ENCODE data around the gene IL36G.

The IL36G gene

GRCh38 chr2:112973156-112973555 is 4.7 kb upstream of the IL36G start:
- DNase-seq = no peak

GRCh38 chr2:112979731-112980130 is 1.9 kb downstream of the IL36G start:
- no peak for DNase-seq

- DNase-seq = no peak
Measured at GRCh38 chr2:112980537-112980936, 2.7 kb downstream of the IL36G start.

GRCh38 chr2:112985090-112985489 is 7.3 kb downstream of the IL36G start:
- peak; percentile 67 for DNase-seq

GRCh38 chr2:112989611-112990010 is 11.8 kb downstream of the IL36G start:
- DNase-seq = no peak

GRCh38 chr2:112993831-112994230 is 16.0 kb downstream of the IL36G start:
- DNase-seq = no peak

GRCh38 chr2:112994648-112995047 is 16.8 kb downstream of the IL36G start:
- DNase-seq = no peak

GRCh38 chr2:112995346-112995920 is 17.6 kb downstream of the IL36G start:
- no peak for DNase-seq

GRCh38 chr2:112996635-112997034 is 18.8 kb downstream of the IL36G start:
- DNase-seq = peak; percentile 74

GRCh38 chr2:112997151-112997550 is 19.3 kb downstream of the IL36G start:
- no peak for DNase-seq

- no peak for DNase-seq
Measured at GRCh38 chr2:113000436-113000835, 22.6 kb downstream of the IL36G start.

- DNase-seq = no peak
Measured at GRCh38 chr2:113002677-113003076, 24.9 kb downstream of the IL36G start.

GRCh38 chr2:113005030-113005509 is 27.3 kb downstream of the IL36G start, which contains the start of gene IL36A:
TSS of gene IL36A (plus strand) at chr2:113005459. CDS start at chr2:113005872, 413 bp downstream.
- no peak for DNase-seq

- no peak for DNase-seq
Measured at GRCh38 chr2:113007250-113007649, 29.4 kb downstream of the IL36G start.

- DNase-seq = no peak
Measured at GRCh38 chr2:113009622-113010021, 31.8 kb downstream of the IL36G start.

GRCh38 chr2:113010088-113010487 is 32.3 kb downstream of the IL36G start:
- no peak for DNase-seq

GRCh38 chr2:113011108-113011507 is 33.3 kb downstream of the IL36G start:
- no peak for DNase-seq

GRCh38 chr2:113012436-113013335 is 34.9 kb downstream of the IL36G start:
- no peak for DNase-seq

- no peak for DNase-seq
Measured at GRCh38 chr2:113013336-113013661, 35.5 kb downstream of the IL36G start.

- DNase-seq = no peak
Measured at GRCh38 chr2:113014067-113014466, 36.3 kb downstream of the IL36G start.

GRCh38 chr2:113015042-113015441 is 37.2 kb downstream of the IL36G start:
- DNase-seq = no peak

- DNase-seq = no peak
Measured at GRCh38 chr2:113015655-113016054, 37.8 kb downstream of the IL36G start.

GRCh38 chr2:113018509-113018908 is 40.7 kb downstream of the IL36G start:
- no peak for DNase-seq

GRCh38 chr2:113021312-113021711 is 43.5 kb downstream of the IL36G start:
- no peak for DNase-seq
